HG03354 (cell line): Measurements from ENCODE around the gene CFAP54.

ENCODE experiments used
- ATAC-seq: cut with Tn5 transposase; IDR thresholded peaks from one replicate; pipeline ENCODE4 v1.9.1; 2021; ENCODE audit warnings: mild to moderate bottlenecking; ENCODE audit not compliant: unreplicated experiment, poor library complexity, severe bottlenecking

Gene CFAP54

GRCh38 chr12:96809522-96809921, 320.1 kb downstream of the CFAP54 start:
- no peak for ATAC-seq

GRCh38 chr12:96810057-96810456, 320.7 kb downstream of the CFAP54 start:
- no peak for ATAC-seq

- no peak for ATAC-seq
Measured at GRCh38 chr12:96810477-96810876, 321.1 kb downstream of the CFAP54 start.

GRCh38 chr12:96811083-96811482, 321.7 kb downstream of the CFAP54 start:
- ATAC-seq, result no peak

GRCh38 chr12:96812153-96812552, 322.8 kb downstream of the CFAP54 start:
- ATAC-seq, result peak; percentile 44

GRCh38 chr12:96814200-96814599, 324.8 kb downstream of the CFAP54 start:
- no peak for ATAC-seq

GRCh38 chr12:96821592-96821991, 332.2 kb downstream of the CFAP54 start:
- ATAC-seq, result no peak

- no peak for ATAC-seq
Measured at GRCh38 chr12:96822641-96823040, 333.3 kb downstream of the CFAP54 start.

GRCh38 chr12:96824074-96824837, 334.9 kb downstream of the CFAP54 start:
- no peak for ATAC-seq

GRCh38 chr12:96824838-96825236, 335.5 kb downstream of the CFAP54 start:
- ATAC-seq, result no peak

- ATAC-seq, result no peak
Measured at GRCh38 chr12:96828169-96828789, 338.9 kb downstream of the CFAP54 start.

GRCh38 chr12:96829354-96829753, 340.0 kb downstream of the CFAP54 start:
- no peak for ATAC-seq

GRCh38 chr12:96831346-96831745, 342.0 kb downstream of the CFAP54 start:
- ATAC-seq, result no peak

GRCh38 chr12:96846293-96846692, 356.9 kb downstream of the CFAP54 start:
- no peak for ATAC-seq

- ATAC-seq, result no peak
Measured at GRCh38 chr12:96850676-96851075, 361.3 kb downstream of the CFAP54 start.

- ATAC-seq, result no peak
Measured at GRCh38 chr12:96858162-96858561, 368.8 kb downstream of the CFAP54 start.

GRCh38 chr12:96861656-96862055, 372.3 kb downstream of the CFAP54 start:
- no peak for ATAC-seq

- ATAC-seq, result no peak
Measured at GRCh38 chr12:96862326-96862725, 372.9 kb downstream of the CFAP54 start.

GRCh38 chr12:96864335-96864734, 375.0 kb downstream of the CFAP54 start:
- ATAC-seq, result no peak

GRCh38 chr12:96866801-96867590, 377.6 kb downstream of the CFAP54 start:
- ATAC-seq, result no peak

- ATAC-seq, result no peak
Measured at GRCh38 chr12:96870946-96871345, 381.6 kb downstream of the CFAP54 start.
